ENCODE data around the gene PAF1. TPM values are rescaled to one million over a fixed set of nuclear protein-coding genes. Genes with fewer than 3 reads are reported as not detected.

PAF1 gene
- total and polyA plus RNA-seq, 10 donors: 27.4 to 51.3 (median 39.2) TPM

- Histone ChIP-seq H3K27me3 (replicated peaks in 1 of 7) (no peaks in the 10 kb centered on the region), H3K36me3 (peaks cover 0 to 100% (median 79%) of the 10 kb centered on the region in 6 donors), H3K4me1 (peaks cover 0 to 23% (median 12%) of the 10 kb centered on the region in 6 donors), H3K27ac (no peak overlapping the region), H3K4me3 (no peak overlapping the region), H3K9me3 (no peaks in the 10 kb centered on the region)
- intact Hi-C loops (cut with DNase I; ENCODE audit: low total_unique reads): no loop called here
- TF ChIP-seq POLR2AphosphoS5 (IDR thresholded peaks at IDR 0.05): no peak
- no peak for TF ChIP-seq POLR2A (IDR thresholded peaks at IDR 0.05)
- no peak for TF ChIP-seq CTCF (IDR thresholded peaks at IDR 0.05 in 8 of 11, conservative IDR thresholded peaks at IDR 0.05 in 3 of 11)
- WGBS, 5 donors: 91 to 96% (median 93%) methylated on average over 5 of the region's 5 CpGs
- no peak for DNase-seq
Observed at GRCh38 chr19:39355253-39355652, 35.7 kb downstream of the PAF1 start.

GRCh38 chr19:39352381-39353255 is 38.3 kb downstream of the PAF1 start:
- Histone ChIP-seq H3K27ac (peak overlapping the region in 4 of 8 donors; percentile 34 to 73 (median 53)), H3K4me3 (no peak overlapping the region), H3K4me1 (peaks cover 0 to 42% (median 18%) of the 10 kb centered on the region in 6 donors), H3K36me3 (peaks cover 0 to 100% (median 62%) of the 10 kb centered on the region in 6 donors), H3K27me3 (replicated peaks in 1 of 7) (no peaks in the 10 kb centered on the region), H3K9me3 (no peaks in the 10 kb centered on the region)
- no peak for DNase-seq
- 87 to 91% (median 90%) methylated on average over 12 of the region's 12 CpGs for WGBS, 5 donors
- TF ChIP-seq POLR2A (IDR thresholded peaks at IDR 0.05): no peak
- TF ChIP-seq POLR2AphosphoS5 (IDR thresholded peaks at IDR 0.05): no peak
- no peak for TF ChIP-seq CTCF (IDR thresholded peaks at IDR 0.05 in 8 of 11, conservative IDR thresholded peaks at IDR 0.05 in 3 of 11)
- intact Hi-C loops (cut with DNase I; ENCODE audit: low total_unique reads): no loop called here

- no peak for DNase-seq
- Histone ChIP-seq H3K27ac (peak overlapping the region in 7 of 8 donors; percentile 34 to 73 (median 43)), H3K36me3 (peaks cover 0 to 100% (median 52%) of the 10 kb centered on the region in 6 donors)
Observed at GRCh38 chr19:39351537-39352064, 39.3 kb downstream of the PAF1 start.

More at GRCh38 chr19:39351537-39352064, 39.3 kb downstream of the PAF1 start:
- H3K4me3 ChIP-seq: no peak overlapping the region
- intact Hi-C loops (cut with DNase I; ENCODE audit: low total_unique reads): no loop called here
- peaks cover 0 to 52% (median 22%) of the 10 kb centered on the region in 6 donors for H3K4me1 ChIP-seq
- H3K27me3 ChIP-seq (replicated peaks in 1 of 7): no peaks in the 10 kb centered on the region
- WGBS, 5 donors: 38 to 60% (median 51%) methylated on average over 4 of the region's 4 CpGs
- TF ChIP-seq POLR2A (IDR thresholded peaks at IDR 0.05) (no peak), CTCF (IDR thresholded peaks at IDR 0.05 in 8 of 11, conservative IDR thresholded peaks at IDR 0.05 in 3 of 11) (peak in 2 of 11 experiments; percentile 17 to 24)
- no peaks in the 10 kb centered on the region for H3K9me3 ChIP-seq

Data from spleen (tissue), 11 donors.